Myocyte (in vitro differentiated cells): ENCODE data around the gene DSCAM. TPM values are rescaled to one million over a fixed set of nuclear protein-coding genes. Genes with fewer than 3 reads are reported as not detected.
"Not testable (repeated sequence)": the region's sequence is repeated elsewhere in the genome, so short reads cannot be mapped to it uniquely, and the experiment has no call there.

Experiments used
- DNase-seq: peaks from one replicate; pipeline ENCODE4 v3.0.0-alpha.2; 2012; ENCODE audit warnings: low read depth
- total RNA-seq: library from RNA; depleted of rRNA; stranded (reverse); fragments of >200 nt; gene quantifications from 2 replicates; pipeline ENCODE4 v1.2.3, GENCODE V29; 2014

The DSCAM gene
- total RNA-seq, 1 donor from 2014 or later = not detected

DNA sequence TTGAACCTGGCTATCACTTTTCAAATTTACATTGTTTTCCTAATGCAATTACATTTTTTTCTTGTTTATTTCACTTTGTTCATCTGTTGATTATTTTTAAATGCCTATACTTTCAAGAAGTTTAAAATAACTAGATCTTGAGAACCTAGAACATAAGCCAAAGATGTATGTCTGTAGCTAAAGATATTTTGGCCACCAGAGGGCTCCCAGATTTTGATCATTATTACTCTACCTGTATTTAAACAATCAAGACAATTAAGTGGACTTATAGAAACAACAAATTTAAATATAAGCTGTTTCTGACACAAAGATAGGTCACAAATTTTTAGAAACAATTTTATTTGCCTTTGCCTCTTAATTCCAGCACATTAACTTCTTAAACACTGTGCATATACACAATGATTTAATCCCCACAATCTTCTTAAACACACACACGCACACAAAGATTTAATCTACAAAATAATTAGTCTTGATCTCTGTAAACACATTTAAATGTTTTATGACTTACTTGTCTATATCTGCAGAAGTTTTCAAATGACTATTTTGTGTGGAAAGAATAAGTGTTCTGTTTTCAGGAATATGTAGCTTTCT, 380.0 kb downstream of the DSCAM start:
- no peak for DNase-seq

DNA sequence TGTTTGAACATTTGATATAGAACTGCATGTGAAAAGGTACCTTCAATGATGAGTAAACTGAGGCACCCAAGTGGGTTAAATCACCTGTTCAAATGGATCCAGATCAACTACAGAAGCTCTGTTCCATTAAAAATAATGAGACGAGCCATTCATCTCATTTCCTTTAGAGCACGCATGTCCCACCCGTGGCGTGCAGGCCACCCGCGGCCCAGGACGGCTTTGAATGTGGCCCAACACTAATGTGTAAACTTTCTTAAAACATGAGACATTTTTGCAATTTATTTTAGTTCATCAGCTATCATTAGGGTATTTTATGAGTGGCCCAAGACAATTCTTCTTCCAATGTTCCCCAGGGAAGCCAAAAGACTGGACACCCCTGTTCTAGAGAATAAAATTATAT, 381.6 kb downstream of the DSCAM start:
- no peak for DNase-seq

DNA sequence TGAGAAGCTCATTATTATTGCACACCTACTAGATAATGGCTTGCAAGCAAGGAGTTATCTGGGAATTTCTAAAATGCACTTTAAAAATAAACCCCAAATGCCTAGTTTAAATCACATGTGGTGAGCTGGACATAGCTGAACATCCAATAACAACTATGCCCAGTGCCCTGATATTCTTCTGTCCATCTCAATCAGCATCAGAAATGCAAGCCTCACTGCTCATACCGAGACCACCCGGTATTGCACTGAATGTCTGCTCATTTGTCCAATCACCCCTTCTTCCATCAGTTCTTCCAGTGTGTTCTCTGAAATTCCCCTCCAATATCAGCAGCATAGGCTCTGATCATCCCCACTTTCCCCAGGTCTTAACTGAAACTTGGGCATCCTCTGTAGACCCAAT, 383.8 kb downstream of the DSCAM start:
- no peak for DNase-seq

DNA sequence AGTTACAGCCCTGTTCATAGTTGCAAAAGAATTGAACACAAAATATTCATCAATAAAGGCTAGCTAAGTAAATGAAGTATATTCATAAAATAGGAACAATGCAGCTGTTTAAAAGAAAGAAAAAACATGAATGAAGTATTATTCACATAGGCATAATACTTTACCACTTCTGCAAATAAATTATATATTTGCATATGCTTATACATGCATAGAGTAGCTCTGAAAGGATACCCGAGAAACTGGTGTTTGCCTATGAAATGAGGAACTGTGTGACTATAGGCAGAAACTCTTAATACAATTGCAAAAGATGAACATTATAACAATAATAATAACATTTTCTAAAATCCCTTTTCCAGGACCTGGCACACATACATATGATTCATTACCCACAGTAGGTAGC, 385.9 kb downstream of the DSCAM start:
- no peak for DNase-seq

DNA sequence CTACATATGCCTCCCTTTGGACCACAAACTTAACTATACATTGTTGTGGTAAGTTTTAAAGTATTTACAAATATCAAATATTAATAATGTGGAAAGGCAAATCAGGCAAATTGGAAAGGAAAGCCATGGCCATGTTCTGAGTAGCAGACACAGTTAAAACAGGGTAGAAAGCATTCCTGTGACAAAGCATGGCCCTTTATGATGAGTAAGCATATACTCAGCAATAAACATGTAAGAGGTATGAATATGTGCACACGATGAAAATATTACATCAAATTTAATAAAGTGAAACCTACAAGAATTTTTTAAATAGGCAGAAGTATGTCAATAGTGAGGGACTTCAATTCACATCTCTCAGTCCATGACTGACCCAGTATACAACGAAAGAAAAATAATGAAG, 389.2 kb downstream of the DSCAM start:
- no peak for DNase-seq

DNA sequence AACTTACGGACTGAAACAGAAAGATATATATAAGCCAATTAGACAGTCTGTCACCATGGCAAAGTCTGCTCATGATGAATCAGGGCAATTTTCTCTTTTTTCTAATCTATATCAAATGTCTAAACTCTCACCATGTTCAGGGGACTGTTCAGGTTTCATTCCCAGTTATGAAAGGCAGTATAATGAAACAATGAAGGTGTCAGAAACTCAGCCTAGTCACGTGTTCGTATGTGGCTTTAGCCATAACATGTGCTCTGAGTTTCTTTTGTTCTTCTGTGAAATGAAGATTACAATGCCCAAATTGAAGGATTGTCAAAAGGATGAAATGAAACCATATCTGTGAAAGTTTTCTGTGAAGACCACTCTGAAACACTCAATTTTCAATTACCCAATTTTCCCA, 392.9 kb downstream of the DSCAM start:
- DNase-seq = no peak

DNA sequence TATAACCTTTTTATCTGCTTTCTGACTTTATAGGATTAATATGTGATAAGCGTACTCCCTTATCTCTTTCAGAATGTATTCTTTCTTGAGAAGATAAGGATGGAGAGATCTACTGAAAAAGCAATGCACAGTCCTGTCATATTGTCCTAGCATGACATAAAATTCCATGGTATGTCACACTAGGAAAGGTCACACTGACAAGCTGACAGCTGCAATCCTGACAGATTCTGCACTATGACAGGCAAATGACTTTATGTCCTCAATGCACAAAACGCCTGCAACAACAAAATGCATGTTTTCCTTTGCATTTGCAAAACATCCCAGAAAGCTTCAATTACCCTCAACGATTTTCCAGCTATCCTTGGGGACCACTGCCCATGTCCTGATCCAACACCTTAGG, 393.8 kb downstream of the DSCAM start:
- no peak for DNase-seq

DNA sequence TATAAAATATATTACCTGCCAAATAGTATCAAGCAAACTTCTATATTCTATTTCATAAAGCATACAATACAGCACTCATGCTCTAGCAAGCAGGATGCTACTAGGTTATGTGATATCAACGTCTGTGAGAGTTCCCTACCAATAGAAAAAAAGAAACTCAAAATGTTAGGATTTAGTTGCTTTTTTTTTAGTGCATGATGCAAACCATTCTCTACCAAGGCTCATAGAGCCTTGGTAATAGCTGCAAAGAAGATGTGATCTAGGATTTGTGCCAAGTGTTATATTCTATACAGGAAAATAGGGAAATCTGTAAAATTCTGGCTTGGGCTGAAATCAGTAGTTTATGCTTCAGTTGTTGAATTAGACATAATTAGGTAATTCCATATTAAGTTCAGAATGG, 394.4 kb downstream of the DSCAM start:
- no peak for DNase-seq

DNA sequence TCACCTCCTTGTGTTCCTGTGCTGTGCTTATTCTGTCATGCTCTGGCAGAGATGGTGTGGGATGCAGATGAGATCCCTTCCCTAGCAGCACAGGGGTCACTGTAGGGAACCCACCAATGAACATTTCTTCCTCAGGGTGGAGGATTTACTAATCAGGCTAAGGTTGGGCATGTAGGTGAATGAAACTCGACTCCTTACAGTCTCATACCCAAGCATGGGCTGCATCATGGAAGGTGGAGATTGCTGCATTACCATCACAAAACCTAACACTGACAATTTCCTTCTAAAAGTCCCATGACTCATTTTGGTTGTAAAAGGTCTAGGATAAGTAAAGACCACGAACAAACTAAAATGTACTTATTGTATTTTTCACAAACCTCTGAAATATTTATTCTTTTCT, 399.9 kb downstream of the DSCAM start:
- DNase-seq = no peak

DNA sequence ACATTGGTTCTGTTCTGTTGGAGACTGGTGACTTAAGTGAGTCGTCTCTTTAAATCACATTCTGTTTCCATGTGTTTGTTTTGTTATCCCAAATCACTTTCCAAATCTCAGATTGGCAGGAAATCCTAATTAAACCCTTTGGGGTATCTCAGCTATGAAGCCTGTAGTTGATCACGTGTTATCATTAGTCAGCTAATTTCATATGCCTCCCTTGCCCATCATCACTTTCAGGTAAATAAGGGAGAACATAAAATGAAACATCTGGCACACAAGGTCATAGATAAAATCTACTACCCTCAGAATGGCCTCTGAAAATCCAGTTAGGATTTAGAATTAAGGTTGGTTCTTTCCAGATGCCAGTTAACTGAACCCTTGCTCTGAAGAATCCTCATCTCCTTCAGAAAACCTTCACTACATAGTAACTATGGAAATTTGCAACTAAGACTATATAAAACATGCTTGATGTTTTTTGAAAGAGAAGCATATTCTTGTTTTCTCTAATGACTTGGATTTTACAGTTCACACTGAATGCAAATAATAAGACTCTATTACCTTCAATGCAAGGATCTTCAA, 401.5 kb downstream of the DSCAM start:
- DNase-seq = no peak

DNA sequence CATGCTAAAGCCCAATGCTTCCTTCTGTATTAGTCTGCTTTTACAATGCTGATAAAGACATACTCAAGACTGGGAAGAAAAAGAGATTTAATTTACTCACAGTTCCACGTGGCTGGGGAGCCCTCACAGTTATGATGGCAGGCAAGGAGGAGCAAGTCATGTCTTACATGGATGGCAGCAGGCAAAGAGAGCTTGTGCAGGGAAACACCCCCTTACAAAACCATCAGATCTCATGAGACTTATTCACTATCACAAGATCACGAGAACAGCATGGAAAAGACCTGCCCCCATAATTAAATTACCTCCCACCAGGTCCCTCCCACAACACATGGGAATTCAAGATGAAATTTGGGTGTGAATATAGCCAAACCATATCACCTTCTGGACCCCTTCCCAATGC, 407.4 kb downstream of the DSCAM start:
- not testable (repeated sequence) for DNase-seq

DNA sequence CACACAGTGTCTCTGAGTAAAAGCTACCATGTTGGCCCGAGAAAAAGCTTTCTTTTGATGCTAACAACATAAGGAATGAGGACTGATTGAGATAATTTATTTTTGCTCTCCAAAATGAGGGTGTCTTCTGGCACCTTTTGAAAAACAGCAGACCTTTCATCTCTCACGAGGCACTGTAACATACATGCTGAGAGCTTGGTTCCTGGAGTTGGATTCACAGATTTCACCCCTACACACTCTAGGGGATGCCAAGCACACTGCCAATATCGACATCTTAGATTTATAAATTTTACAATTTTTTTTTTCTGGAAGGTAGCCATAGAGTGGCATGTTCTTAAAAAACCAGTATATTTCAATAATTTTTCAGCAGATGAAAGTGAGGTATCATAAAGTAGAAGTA, 408.3 kb downstream of the DSCAM start:
- no peak for DNase-seq

DNA sequence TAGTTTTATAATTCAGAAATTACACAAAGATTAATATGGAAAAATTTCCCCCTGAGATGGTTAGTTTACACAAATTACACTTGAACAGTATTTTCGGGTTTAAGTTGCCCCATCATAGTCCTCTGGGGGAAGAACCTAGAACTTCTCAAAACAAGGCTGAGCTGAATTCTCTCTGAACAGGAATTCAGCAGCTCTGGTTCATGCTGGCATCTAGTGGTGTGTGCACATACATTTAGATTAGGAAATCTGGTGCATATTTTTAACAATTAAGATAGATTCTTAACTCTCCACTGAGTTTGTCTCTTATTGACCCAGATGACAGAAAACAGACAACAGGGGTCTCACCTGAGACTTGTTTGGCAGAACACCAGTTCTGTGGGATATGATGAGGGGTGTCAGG, 410.7 kb downstream of the DSCAM start:
- no peak for DNase-seq

DNA sequence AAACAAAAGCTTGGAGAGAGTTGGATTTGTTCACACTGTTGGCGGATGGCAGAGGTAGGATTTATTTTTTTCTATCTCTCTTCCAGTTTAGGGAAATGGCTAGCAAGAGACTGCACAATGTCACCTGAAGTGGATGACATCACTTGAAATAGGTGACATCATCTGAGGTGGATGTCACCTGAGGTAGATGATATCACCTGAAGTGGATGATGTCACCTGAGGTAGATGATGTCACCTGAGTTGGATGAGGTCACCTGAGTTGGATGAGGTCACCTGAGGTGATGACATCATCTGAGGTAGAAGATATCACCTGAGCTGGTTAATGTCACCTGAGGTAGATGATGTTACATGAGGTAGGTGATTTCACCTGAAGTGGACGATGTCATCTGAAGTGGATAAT, 413.4 kb downstream of the DSCAM start:
- no peak for DNase-seq

DNA sequence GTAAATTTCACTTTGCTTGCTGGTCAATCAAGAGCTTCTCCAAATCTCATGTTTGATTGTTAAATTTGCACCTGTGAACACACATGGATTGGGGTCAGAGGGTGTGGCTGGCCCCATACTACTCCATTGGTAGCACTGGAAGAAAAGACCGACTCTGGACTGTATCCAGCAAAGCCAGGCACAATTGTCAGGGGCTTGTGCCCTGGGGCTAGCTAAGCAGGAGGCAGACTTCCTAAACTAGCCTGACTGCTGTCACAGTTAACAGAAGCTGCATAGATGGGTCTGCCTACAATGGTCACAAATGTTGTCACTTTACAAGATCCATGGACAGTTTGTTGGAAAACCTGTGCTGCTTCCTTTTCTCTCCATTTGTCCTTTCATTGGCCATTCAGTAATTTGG, 421.0 kb downstream of the DSCAM start:
- no peak for DNase-seq

DNA sequence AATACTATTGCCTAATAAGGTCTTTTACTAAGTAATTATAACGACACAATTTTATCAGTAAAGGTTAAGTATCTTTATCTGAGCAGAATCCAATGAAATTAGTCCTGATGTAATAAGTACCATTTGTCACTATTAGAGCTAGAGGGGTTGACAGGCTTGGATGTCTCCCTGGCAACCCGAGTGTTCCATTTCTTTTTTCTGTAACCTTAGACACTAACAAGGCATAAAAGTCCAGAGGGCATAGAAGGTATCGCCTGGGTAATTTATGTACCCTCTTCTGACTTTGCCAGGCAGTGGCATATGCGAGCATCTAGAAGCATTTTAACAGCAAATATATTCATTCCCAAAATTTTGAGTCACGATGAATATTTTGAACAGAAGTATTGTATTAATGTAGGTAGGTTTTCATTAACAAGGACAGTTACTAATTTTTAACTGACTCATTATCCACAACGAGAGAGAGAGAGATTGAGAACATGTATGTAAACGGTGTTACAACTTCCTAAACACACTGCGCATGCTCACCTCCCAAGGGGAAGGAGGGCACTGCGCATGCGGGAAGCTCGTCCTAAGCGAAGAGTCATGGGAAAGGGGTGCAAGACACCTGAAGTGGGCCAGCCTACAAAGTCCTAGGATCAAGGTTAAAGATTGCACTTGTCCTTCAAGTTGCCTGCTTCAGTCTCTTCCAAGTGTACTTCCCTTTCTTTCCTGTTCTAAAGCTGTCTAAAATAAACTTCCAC, 423.9 kb downstream of the DSCAM start:
- DNase-seq = no peak

DNA sequence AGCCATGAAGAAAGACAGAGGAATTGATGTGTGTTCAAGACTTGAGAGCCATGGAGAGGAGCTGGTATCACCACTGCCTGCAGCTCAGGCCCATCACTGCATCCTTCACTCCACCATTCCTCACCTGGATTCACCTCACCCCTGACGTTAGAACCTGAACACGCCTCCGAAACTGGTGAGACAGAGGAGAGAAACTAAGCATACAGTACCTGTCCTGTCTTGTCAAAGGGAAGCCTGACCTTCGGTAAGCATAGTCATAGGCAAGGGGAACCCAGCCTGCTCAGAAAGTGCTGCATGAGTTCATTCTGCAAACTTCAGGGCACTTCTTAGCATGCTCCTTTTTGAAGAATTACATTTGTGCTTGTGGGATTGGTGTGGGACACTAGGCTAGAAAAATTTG, 425.8 kb downstream of the DSCAM start:
- no peak for DNase-seq

DNA sequence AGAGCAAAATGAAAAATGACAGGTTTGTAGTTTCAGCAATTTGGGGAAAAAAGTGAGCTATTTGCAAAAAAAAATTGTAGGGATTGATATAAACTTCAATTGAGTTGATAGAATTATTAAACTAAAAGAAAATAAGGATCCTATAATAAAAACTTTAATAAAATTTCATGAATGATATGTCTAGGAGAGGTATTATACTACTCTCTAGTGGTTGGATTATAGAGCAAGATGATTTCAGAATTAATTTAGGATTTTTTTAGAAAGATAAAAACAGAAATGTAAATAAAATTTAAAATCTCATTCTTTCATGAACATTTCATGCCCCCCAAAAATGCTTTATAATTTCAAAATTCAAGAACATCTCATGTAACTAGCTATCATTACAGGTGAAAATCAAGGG, 430.4 kb downstream of the DSCAM start:
- no peak for DNase-seq

DNA sequence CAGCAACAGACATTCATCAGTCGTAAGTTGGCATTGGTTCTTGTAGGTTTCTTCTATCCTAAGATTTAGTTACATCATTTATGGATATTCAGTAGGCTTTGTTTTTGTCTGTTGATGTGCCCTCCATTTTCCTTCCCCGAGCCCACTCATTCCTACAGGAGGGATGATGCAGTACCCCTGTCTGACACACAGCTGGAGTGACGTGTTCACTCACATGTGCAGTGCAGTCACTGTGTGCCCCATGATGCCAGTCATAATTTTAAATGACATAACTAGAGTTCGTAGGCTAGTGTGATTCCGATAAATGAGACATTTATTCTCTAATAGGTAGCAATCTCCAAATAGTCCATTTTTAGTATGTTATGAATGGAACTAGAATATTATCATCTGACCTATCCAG, 438.4 kb downstream of the DSCAM start:
- DNase-seq = no peak

DNA sequence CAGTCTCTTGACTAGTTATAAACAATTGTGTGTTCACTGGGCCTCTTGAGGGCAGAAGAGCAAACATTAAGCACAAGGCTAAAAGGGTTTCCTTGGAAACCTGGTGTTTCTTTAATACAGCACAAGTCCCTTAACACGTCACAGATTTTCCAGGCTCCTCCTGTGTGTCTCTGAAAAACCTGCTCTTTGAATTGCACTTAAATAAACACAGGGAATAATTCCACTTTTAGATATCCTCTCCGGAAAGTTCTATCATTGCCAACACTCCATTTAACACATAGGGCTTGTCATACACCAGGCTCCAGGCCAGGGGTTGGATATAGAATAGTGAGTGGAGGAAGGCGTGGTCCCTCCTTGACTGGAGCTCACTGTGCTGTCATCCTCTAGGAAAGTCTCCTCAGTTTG, 442.6 kb downstream of the DSCAM start:
- no peak for DNase-seq

DNA sequence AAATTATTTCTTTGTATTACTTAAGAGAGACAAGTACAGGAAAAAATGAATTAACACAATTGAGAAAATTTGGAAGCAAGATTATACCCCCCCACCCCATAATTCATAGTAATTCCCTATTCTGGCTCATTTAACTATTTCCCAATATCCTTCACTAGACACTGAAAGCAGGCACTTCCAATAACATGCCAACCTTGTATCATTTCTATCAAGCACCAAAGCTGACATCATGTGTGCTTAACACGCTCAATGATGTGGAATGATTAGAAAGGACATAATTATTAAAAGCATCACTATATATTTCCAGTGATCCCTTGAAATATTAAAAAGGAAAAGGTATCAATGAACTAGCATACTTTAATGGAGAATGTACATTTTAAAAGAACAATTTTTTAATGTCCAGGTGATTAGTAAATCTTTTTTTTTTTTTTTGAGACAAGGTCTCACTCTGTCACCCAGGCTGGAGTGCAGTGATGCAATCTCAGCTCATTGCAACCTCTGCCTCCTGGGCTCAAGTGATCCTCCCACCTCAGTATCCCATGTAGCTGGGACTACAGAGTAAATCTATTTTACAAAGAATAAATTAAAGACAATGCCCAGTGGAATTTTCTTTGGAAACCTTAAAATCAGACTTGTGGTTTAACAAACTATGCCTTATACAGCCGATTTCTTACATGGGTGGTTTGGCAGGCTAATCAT, 443.9 kb downstream of the DSCAM start:
- DNase-seq = no peak

DNA sequence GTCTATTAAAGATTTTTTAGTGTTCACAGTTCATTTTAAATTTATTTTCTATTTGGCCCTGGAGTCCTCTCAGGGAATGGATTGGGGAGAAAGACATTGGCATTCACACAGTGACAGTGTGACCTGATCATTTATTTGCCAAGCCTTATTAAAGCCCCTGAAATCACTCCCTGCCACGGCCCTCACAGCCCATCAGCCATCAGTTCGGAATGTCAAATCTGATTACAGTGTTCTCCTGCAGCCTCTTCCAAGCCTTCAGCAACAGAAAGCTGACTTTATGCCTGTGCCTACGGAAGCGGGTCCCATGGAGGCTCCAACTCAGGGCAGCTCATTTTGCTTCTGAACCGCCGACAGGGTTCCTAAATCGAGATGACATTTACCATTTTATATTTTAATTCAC, 451.2 kb downstream of the DSCAM start:
- DNase-seq = no peak
